ENCODE results near the gene CHST8.
"Not testable (repeated sequence)": the region's sequence is repeated elsewhere in the genome, so short reads cannot be mapped to it uniquely, and the experiment has no call there.

CHST8 gene, protein sequence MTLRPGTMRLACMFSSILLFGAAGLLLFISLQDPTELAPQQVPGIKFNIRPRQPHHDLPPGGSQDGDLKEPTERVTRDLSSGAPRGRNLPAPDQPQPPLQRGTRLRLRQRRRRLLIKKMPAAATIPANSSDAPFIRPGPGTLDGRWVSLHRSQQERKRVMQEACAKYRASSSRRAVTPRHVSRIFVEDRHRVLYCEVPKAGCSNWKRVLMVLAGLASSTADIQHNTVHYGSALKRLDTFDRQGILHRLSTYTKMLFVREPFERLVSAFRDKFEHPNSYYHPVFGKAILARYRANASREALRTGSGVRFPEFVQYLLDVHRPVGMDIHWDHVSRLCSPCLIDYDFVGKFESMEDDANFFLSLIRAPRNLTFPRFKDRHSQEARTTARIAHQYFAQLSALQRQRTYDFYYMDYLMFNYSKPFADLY

DNA sequence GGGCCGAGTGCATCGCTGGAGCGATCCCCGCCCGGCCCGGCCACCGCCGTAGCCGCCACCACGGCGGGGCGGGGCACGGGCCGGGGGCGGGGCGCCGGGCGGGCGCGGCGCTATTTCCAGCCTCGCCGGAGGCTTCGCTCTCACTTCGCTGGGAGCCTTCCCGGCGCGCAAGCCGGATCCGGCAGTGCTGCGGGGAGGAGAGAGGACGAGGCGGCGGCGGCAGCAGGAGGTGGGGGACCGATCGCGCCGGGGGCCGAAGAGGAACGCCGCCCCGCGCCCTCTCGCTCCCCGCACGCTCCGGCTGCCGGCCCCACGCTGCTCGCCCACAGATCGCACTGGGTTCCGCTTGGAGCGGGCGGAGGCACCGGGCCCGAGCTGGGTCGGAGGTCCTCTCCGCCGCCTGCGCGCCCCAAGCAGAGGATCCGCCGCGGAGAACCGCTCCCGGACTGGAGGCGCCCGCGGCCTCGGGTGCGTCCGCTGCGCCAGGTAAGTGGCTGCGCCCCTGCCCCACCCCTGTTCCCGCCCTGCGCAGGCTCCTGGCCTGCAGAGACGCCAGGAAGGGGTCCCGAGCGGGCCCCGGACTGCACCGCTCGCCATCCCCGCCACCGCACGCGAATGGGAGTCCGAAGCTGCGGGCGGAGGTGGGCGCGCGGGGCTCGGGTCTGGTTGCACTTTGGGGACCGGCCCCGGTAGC, at the start of gene CHST8:
TSS of gene CHST8 (plus strand) at position 143 of the 694 bp plus-strand sequence. CDS start 67,309 bp downstream, outside the sequence.
- no peak for DNase-seq (ENCODE audit: low read depth)

DNA sequence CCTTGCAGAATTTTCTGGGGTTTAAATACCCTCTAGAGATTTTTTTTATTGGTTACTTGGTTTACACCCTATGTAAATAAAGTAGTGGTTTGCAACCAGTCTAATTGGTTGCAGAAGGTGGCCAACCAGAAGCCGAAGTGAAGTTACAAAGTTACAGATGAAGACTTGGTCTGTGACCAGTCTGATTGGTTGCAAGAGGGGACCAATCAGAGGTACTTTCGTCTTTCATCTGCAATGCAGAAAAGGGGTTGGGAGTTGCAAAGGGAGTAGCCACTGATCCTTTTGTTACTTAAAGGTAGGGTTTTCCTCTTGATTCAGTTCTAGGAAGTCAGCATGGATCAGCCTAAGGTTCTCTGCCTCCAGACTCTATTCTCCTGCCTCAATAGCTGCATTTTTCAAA, 48.8 kb upstream of the CHST8 start:
- DNase-seq (ENCODE audit: low read depth), result no peak

DNA sequence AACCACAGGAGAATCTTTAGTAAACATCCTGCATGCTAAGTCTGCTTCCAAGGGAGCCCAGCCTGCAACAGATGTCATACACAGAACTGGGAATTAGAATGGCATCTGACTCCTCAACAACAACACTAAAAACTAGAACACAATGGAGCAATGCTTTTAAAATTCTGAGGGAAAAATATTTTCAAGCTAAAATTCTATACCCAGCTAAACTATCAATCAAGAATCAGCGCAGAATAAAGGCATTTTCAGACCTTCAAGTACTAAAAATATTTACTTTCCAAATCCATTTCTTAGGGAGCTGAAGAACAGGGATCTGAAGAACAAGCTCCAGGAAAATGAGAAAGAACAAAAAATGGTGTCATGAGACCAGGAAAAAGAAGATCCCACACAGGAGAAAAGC, 46.9 kb upstream of the CHST8 start:
- no peak for DNase-seq (ENCODE audit: low read depth)

DNA sequence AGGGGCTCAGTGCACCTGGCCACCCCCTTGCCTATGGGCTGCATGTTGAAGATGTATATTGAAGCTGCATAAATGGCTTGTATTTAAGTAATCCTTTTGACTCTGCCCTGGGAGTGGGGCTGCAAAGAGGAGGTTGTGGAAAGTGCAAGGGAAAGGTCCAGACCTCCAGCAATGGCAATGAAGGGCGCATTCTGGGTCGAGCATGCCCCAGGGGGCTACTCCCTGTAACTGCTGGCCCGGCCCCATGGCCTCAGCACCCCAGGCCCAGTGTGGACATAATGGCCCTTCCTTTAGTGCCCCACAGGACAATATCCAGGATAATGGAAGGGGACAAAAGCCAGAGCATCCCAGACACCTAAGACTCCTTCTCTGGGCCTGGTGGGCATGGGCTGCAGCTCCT, 43.1 kb upstream of the CHST8 start:
- no peak for DNase-seq (ENCODE audit: low read depth)

DNA sequence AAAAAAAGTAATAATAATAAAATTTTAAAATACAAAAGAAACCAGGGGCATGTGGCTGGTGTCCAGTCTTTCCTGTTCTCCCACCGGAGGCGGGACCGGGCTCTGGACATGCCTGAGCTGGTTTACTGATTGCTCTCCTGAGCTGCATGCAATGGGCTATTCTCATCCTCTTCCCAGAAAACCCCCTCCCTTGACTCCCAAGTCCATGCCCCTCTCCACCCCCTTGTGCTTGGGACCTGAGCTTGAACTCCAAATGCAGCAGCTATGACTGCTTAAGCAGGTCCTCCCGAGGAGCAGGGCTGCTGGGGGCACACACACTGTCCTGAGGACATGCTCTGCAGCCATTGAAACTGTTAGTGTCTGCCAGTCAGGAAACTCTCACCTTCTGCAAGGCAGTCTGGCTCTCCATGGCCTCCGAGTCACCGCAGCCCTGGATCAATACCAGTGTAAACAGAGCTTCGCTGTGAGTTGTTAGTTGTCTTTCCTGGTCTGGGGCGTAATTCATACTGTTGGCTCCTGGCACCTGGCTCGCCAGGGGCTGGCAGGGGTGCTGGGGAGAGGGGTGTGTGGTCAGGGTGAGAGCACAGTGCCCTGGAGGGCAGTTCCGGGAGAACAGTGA, 41.6 kb upstream of the CHST8 start:
- DNase-seq (ENCODE audit: low read depth), result no peak

DNA sequence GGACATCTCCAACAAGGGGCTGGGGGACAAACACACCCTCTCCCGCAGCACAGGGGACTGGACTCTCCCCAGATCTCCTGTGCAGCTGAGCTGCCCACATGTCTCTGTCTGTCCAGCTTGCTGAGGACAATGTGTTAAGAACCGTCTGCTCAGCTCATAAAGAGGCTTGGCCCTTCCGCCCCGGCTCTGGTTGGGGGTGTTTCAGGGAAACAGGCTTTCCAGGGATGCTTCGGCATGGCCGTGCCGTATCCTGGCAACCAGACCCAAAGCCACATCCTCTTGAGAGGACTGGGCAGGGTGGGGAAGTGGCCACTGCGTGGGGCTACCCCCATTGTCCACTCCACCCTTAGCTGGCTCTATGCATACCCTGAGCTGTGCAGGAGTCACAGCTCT, 41.1 kb upstream of the CHST8 start:
- no peak for DNase-seq (ENCODE audit: low read depth)

DNA sequence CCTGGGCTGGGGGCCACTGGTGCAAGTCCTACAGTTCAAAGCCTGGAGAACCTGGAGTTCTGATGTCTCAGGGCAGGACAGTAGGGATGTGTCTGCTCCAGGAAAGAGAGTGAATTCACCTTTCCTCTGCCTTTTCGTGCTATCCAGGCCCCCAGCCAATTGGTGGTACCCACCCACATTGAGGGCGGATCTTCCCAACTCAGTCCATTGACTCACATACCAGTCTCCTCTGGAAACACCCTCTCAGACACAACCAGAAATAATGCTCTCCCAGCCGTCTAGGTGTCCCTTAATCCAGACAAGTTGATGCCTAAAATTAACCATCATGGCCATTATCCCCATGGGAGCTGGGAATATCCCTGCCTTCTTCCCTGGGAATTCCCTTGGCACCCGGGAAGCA, 38.8 kb upstream of the CHST8 start:
- no peak for DNase-seq (ENCODE audit: low read depth)

DNA sequence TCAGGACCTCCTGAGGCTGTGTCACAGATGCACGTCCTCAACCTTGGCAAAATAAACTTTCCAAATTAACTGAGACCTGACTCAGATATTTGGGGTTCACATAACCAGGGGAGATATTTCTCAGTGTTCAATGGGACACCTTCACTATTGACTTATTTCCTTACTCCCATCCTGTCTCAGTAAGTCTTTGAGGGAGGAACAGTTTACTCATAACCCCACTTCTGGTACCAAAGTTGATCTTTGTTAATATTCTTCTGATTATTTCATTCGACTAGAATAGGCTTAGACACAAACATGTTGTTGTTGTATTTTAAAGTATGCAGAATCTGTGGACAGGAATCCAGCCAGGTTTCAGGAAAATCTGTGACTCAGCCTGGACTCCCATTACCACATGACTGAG, 34.6 kb upstream of the CHST8 start:
- DNase-seq (ENCODE audit: low read depth), result no peak

DNA sequence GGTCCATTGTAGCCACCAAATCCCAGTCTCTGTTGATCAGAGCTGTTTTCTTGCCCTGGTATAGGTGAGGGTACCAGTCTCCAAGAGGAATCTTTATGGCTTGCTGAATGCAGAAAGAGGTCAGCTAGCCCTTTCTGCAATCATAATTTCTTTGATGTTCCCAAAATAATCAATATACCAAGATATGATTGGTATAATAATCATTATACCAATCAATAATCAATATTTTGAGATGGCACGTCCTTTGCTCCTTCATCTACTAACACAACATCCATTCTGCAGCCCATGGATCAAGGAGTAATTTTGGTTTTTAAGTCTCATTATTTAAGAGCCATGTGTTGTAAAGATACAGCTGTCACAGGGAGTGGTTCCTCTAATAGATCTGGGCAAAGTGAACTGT, 31.5 kb upstream of the CHST8 start:
- DNase-seq (ENCODE audit: low read depth), result no peak

DNA sequence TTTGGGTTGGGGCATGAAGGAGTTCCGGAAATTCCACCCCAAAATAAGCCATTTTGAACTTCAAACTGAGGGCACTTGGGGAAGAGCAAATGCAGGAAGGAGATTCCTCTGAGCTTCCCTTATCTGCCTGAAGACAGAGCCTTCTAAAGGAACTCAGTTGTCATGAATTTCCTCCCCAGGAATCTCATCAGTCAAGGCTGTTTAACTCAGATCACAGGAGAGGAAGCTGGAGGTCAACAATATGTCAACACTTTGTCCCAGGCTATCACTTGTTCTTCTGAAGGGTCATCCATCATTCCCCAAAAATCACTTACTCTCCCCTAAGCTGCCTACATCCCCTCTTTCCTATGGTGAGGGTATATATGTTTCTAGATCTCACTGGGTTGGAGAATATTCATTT, 26.0 kb upstream of the CHST8 start:
- no peak for DNase-seq (ENCODE audit: low read depth)

DNA sequence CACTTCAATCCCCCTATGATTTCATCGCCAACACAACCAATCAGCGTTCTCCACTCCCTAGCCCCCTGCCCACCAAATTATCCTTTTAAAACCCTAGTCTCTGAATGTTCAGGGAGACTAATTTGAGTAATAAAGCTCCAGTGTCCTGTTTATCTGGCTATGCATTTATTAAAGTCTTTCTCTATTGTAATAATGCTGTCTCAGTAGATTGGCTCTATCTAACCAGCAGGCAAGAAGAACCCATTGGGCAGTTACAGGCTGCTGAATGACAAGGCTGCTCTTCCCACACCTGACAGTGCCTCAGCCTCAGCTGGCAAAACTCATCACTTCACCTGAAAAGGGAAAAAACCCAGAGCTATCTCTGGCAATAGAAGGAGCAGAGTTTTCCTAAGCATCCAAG, 20.2 kb upstream of the CHST8 start:
- no peak for DNase-seq (ENCODE audit: low read depth)

DNA sequence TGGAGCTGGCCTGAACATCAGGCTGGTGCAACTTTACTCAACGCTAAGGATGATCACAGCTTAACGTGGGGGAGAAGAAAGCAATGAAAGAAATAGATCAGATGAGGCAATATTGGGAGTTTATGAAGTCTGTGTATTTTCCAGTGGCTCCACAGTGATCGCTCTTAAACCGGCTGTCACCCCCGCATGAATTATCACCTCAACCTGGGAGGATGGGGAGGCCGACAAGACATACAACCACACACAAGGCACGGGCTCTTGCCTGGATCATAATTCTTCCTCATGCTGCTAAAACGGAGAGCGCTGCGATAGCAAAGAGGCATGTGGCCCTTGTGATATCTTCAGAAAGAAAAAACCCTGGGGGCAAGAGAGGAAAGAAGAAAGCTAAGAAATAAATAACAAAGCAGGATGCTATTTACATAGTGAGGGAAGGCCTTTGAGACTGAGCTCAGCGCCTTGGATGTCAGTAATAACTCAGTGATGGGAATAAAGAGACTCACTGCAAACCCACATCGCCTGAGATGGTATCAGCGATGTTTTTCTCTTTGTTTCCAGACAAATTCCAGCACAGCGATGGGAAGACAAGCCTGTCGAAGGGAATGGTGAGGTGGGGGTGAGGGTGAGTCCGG, 19.1 kb upstream of the CHST8 start:
- no peak for DNase-seq (ENCODE audit: low read depth)

DNA sequence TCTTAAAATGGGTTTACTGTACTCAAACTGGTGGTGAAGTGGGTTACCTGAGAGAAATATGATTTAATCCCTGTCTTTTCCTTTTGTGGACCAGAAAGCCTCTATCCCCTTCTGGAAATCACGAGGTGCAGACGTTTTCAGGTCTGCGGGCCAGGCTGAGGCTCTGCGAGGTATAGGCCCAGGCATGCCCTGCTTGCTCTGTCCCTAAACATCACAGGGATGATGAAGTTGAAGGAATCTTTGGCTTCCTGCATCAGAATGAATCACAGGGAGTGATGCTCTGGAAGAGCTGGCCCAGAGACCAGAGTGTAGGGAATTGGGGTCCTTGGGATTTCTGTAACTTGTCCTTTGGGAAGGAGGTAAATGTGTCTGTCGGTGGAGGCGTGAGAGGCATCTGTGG, 18.4 kb upstream of the CHST8 start:
- DNase-seq (ENCODE audit: low read depth), result no peak

DNA sequence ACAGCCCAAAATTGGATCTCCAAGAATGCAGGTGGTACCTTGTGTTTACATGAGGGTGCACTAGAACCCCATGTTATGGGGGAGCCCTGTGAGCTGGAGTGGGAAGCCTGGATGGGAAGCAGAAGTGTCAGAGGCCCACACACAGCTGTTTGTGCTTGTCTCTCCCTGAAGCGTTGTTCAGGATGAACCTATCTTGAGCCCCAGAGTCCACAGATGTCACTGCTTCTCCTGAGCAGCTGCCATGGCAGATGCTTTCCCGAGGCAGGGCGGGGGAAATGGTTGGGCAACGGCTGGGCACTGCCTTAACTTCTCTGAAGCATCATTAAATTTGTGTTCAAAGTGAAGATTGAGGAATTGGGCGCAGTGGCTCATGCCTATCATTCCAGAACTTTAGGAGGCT, 17.1 kb upstream of the CHST8 start:
- DNase-seq (ENCODE audit: low read depth), result no peak

DNA sequence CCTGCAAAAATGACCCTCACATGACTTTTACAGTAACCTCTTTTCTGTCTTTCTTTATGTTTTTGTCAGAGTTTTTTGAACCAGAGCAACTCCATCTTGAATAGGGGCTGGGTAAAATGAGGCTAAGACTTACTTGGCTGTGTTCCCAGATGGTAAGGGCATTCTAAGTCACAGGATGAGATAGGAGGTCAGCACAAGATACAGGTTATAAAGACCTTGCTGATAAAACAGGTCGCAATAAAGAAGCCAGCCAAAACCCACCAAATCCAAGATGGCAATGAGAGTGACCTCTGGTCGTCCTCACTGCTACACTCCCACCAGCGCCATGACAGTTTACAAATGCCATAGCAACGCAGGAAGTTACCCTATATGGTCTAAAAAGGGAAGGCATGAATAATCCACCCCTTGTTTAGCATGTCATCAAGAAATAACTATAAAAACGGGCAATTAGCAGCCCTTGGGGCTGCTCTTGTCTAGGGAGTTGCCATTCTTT, 15.9 kb upstream of the CHST8 start:
- not testable (repeated sequence) for DNase-seq (ENCODE audit: low read depth)

DNA sequence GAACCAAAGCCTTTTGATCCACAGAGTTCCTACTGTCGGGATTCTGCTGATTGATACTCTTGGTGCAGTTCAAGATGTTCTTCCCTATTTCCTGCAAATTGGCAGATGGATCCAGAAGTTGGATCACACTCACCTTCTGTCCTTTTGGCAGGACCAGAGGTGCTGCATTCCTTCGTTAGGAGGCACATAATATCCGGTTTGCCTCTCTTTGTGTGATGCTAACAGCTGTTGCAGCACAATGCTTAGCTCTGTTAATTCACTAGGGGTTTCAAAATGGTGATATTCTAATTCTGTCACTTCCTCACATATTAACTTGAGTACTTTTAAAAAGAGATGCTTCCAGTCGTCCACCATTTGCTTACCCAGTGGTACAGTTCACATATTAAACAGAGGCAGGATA, 15.2 kb upstream of the CHST8 start:
- no peak for DNase-seq (ENCODE audit: low read depth)

DNA sequence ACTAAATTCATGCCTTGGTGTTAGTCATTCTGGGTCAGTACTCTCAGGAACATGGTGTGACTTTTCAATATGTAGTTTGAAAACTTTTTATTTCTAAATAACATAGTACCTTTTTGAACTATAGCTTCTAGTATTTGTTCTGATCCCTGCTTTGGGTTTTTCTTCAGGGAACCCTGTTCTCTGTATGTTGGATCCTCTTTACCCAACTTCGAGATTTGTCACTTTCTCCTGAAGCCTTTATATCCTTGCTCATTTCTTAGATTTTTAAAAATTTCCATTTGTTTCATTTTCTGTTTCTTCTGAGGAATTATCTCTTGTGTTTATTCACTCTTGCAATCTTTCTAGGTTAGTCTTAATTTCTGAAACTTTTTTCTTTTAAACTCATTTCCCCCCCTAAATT, 12.4 kb upstream of the CHST8 start:
- no peak for DNase-seq (ENCODE audit: low read depth)

DNA sequence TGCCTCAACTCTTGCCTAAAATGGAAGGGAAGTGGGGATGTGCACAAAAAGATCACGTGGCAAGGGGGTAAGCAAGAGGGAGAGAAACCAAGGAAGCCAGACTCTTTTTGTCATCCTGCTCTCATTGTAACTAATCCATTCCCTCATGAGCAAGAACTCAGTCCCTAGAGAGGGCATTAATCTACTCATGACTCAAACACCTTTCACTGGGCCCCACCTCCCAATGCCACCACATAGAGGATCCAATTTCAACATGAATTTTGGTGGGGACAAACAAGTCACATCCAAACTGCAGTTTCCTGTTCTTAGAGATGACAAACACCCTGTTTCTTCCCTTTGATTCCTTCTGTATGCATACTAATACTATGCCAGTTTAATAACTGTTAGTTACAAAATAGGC, 11.2 kb upstream of the CHST8 start:
- DNase-seq (ENCODE audit: low read depth), result no peak

DNA sequence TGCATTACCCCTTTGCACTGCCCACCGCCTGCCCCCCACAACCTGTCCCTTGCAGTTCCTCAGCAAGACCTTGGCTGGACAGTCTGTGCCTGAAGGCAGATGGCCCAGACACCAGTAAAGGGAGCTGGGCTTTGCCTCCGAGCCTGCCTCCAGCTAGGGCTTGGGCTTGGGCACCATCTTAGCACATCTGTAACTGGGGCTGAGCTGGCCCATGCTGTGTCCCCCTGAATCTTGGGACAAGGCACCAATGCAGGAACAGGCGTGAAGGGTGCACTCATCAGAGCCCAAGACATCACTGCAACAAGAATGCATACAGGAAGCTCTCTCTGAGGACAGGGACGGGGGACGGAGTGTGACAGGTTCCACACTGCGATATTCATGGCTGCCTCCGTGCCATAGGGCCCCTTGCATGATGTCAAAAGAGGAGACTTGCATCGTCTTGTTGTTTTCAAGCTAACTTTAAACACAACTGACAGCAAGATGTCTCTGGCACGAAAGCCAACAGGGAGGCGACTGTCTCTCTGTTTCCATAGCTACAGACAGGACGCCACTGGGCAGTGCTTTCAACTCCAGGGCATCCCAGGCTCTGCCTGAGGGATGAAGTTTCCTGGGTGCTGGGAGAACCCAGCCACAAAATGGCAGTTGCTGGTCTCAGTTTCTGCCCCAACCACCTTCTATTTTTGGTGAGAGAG, 8.7 kb upstream of the CHST8 start:
- no peak for DNase-seq (ENCODE audit: low read depth)

DNA sequence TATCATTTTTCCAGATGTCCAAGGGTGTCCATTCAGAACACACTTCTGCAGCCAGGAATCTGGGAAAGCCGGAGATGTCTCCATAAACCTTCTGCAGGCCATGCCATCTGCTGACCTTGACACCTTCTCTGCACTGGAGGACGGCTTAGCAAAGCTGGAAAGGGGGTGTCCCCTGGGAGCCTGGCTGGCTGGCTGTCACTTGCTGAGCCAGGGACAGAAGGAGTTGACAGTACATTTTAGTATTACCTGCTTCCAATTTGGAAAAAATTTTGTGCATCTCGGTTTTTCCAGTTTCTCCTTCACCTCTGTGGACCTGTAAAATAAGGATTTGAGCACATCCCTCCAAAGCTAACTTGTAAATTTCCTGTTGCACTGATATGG, 8.1 kb upstream of the CHST8 start:
- DNase-seq (ENCODE audit: low read depth), result no peak

DNA sequence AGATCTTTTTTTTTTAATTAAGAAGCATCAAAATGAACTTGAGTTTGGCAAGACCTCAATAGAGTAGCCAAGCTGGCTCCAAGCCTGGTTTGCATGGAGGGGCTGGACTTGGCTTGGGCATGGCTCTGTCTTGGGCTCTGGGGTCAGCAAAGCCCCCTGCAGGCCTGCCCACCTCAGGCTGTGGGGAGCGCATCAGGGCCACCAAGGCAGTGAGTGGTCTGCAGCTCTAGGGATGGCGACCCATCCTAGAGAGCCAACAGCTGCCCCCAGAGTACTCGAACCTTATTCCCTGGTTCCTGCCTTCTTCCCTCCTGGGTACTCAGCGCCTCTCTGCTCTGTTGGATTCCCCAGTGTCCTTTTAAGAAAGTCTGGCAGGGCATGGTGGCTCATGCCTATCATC, 5.4 kb upstream of the CHST8 start:
- DNase-seq (ENCODE audit: low read depth), result no peak

DNA sequence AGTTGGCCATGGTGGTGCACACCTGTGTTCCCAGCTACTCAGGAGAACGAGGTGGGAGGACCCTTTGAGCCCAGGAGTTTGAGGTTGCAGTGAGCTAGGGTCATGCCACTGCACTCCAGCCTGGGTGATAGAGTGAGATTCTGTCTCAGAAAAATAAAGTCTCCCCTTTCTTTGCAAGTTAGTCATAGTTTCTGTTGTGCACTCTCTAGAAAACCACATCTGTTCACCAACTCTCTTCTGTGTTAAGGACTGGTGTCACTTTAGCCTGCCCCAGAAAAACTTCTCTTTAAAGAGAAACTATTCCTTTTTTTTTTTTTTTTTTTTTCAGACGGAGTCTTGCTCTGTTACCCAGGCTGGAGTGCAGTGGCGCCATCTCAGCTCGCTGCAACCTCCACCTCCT, 4.9 kb upstream of the CHST8 start:
- no peak for DNase-seq (ENCODE audit: low read depth)

All from stimulated activated CD8-positive, alpha-beta memory T cell treated with anti-CD3 and anti-CD28 coated beads, Interleukin-7, amount 100 ng/mL, for 24 hours (primary cell).